Stromal cell of bone marrow (primary cell): ENCODE results near the gene ADGRE2.
"Not testable (repeated sequence)": the region's sequence is repeated elsewhere in the genome, so short reads cannot be mapped to it uniquely, and the experiment has no call there.

ENCODE experiments used
- DNase-seq: peaks from one replicate; pipeline ENCODE4 v3.0.0-alpha.2; 2012; ENCODE audit warnings: low read depth

The ADGRE2 gene

DNA sequence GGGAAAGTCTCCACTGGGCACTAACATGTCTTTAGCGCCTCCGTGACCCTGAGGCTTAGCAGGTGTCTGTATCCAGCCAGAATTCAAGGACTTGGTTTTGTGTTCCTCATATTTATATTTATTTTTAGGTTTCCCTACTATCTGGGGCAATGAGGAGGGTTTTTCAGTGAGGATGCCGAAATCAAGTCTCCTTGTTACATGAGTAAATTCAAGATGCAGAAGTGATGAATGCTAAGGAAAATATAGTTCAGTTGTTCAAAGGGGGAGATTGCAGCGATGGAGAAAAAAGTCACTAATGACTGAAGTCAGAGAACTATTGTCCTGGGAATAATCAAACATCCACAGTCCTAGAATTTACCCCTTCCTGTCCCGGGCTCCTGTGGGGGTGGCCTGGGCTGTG is 791 bp upstream of the ADGRE2 start:
- DNase-seq = no peak

DNA sequence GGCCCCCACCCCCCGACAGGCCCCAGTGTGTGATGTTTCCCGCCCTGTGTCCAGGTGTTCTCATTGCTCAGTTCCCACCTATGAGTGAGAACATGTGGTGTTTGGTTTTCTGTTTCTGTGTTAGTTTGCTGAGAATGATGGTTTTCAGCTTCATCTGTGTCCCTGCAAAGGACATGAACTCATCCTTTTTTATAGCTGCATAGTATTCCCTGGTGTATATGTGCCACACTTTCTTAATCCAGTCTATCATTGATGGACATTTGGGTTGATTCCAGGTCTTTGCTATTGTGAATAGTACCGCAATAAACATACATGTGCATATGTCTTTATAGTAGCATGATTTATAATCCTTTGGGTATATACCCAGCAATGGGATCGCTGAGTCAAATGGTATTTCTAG is 715 bp downstream of the ADGRE2 start:
- not testable (repeated sequence) for DNase-seq

DNA sequence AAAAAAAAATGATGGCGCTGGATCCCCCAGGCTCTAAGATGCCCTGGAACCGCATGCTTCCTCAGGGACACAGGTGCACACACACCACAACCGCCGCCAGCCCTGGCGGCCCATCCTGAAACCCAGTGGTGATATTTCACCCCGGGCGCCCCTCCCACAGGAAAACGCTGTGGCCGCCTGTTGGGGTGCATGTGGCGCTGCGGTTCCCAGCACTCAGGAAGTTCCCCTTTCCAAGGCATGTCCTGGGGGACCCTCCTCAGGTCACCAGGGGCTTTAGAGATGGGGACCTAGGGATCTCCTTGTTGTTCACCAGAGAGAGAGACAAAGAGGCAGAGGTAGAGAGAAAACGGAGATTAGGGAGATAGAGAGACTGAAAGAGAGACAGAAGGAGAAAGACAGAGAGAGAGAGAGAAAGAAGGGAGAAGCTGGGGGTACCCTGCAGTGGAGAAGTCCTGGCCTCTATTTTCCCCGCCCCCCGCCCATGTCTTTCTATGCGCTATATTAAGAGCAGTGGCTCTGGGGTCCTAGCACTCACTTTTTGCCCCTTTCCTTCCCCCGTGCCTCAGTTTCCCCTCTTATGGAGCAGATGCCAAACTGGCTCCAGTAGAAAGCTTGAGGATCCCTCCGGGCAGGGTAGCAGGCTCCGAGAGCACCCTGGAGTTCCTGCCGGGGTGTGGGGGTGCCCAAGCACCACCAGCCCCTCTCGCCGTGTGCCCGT is 2.3 kb downstream of the ADGRE2 start:
- no peak for DNase-seq

DNA sequence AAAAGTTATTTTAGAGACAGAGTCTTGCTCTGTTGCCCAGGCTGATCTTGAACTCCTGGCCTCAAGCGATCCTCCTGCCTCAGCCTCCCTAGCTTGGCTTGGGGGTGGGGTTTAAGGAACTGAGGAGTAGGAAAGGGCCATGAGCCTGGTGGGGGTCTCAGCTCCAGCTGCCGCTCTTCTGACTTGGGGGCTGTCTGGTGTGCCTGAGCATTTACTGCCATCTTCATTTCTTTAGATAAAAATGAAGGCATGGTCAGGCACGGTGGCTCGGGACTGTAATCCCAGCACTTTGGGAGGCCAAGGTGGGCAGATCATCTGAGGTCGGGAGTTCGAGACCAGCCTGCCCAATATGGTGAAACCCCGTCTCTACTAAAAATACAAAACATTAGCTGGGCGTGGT is 3.0 kb downstream of the ADGRE2 start:
- DNase-seq = not testable (repeated sequence)

DNA sequence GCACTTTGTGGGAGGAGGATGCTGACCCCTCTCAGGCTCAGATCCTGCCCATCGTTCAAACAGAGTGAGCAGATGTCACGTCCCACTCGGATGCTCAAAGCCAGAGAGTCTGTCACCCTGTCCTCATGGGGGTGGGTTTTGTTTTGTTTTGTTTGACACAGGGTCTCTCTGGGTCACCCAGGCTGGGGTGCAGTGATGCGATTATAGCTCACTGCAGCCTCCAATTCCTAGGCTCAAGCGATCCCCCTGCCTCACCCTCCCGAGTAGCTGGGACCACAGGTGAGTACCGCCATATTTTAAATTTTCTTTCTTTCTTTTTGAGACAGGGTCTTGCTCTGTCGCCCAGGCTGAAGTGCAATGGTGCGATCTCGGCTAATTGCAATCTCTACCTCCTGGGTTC is 4.0 kb downstream of the ADGRE2 start:
- DNase-seq = no peak

DNA sequence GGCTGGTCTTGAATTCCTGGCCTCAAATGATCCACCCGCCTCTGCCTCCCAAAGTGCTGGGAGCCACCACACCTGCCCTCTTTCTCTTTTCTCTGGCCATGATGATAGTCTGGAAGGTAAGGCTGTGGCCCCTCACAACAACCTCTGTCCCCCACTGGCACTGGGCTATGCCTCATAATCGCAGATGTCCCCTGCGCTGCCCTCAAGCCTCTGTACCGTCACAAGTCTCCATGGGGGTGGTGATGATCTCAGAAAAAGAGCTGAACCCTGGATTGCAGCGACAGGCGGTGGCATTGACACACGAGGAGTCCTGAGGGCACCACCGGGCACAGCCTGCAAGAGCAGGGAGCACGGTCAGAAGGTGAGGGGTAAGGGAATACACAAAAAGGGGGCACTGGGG is 4.6 kb downstream of the ADGRE2 start:
- not testable (repeated sequence) for DNase-seq

DNA sequence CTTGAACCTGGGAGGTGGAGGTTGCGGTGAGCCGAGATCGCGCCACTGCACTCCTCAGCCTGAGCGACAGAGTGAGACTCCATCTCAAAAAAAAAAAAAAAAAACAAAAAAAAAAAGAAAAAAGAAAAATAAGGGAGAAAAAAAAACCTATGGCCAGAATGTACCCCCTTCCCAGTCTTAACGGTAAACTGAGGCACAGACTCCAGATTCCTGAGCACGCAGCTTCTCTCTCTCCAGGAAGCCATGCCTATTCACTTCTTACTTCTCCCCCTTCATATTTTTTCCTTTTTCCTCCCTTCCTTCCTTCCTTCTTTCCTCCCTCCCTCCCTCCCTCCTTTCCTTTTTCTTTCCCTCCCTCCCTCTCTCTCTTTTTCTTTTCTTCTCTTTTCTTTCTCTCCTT is 5.4 kb downstream of the ADGRE2 start:
- no peak for DNase-seq

DNA sequence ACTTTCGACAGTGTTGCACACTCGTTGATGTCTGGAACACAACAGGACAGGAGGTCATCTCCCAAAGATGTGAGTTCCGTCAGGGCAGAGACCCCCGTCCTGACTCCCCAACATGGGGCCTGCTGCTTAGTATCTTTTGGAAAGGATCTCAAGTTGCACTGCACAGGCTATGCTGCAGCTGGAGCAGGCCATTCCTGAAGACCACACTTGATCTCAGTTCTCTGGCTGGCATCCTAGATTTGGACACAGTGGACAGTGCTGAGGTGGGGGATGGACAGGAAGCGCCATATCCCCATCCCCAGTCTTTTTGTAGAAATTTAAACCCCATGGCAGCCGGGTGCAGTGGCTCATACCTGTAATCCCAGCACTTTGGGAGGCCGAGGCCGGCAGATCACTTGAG is 5.9 kb downstream of the ADGRE2 start:
- DNase-seq = no peak

DNA sequence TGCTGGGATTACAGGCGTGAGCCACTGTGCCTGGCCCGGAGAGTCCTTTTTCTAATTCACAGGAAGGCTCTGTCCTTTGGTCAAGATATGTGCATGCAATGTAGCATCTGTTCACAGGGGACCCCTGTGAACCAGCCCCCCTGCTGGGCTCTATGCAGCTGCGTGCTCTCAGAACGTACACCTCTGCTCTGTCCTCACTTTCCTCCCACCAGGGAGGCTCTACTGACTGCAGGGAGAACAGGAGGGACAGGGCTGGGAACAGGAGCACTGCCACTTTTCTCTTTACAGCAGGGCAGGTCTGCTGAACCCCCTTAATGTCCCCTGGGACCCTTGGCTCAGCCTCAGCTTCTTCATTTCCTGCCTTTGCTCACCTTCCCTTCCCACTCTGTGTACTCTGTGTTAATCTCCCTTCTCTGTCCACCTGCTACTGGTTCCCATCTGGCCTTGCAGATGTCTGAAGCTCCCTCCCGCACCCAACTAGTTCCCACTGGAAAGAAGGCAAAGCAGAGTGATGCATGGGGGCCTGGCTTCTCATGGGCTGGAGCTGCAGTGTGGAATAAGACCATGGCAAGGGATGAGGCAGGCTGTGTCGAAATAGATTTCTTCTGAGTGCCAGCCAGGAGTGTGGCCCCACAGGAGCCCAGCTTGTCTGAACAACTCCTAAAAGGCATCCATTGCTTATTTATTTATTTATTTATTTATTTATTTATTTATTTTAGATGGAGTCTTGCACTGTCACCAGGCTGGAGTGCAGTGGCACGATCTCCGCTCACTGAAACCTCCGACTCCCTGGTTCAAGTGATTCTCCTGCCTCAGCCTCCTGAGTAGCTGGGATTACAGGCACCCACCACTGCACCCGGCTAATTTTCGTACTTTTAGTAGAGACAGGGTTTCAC is 7.2 kb downstream of the ADGRE2 start:
- no peak for DNase-seq

DNA sequence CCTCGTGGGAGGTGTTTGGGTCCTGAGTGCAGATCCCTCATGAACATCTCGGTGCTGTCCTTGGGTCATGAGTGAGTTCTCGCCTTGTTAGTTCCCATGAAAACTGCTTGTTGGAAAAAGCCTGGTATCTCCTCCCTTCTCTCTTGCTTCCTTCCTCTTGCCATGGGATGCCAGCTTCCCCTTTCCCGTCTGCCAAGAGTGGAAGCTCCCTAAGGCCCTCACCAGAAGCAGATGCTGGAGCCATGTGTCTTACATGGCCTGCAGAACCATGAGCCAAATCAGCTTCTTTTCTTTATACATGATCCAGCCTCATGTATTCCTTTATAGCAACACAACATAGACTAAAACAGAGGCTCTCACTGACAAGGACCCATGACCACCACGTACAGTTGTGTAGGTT is 8.2 kb downstream of the ADGRE2 start:
- DNase-seq = no peak

DNA sequence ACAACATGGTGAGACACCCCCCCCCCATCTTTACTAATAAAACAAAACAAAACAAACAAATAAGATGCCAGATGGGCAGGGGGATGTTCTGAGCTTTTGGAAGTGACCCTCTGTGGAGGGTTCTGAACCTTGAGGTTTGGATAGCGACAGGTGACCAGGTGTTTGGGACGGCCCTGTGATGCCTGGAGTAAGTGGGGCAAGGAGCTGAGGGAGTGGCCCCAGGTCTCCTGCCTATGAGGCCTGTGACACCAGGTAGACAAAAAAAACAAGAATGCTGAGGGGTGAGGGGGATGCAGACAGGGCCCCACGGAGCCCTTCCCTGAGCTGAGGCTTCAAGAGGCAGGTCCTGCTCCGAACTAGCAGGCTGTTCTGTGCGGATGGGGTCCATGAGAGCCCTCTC is 9.2 kb downstream of the ADGRE2 start:
- no peak for DNase-seq

DNA sequence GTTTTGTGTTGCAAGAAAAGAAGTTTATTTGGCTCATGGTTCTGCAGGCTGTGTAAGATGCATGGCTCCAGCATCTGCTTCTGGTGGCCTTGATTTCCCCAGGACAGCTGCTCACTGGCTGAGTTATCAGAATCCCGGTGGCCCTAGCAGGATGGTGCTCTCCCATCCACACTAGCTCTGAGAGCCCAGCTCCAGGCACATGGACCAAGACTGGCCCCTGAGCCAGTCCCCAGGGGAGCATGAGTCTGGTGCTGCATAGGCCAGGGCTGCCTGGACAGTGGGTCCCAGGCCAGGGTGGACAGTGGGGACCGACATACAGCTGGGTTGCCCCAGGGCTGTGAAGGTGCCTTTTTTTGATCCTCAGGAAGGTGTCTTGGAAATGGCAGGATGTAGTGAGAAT is 10.4 kb downstream of the ADGRE2 start:
- DNase-seq = no peak

DNA sequence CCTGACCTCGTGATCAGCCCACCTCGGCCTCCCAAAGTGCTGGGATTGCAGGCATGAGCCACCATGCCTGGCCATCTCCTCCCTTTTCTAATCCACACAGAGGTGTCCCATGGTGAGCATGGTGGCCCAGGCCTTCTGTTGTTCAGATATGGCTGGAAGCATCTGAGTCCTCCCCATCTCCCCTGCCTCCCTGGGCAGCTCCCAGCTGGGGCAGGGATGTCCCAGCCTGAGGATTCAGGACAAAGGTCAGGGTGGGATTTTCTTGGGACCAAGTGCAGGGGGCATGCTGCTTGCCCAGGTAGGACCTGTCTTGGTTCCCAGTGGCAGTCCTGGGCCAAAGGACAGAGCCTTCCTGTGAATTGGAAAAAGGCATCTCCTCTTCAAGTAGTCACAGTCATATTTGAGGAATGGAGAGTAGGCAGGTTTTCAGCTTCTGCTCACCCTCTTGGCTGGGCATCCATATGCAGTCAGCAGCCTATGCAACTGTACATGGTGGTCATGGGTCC is 10.8 kb downstream of the ADGRE2 start:
- no peak for DNase-seq

DNA sequence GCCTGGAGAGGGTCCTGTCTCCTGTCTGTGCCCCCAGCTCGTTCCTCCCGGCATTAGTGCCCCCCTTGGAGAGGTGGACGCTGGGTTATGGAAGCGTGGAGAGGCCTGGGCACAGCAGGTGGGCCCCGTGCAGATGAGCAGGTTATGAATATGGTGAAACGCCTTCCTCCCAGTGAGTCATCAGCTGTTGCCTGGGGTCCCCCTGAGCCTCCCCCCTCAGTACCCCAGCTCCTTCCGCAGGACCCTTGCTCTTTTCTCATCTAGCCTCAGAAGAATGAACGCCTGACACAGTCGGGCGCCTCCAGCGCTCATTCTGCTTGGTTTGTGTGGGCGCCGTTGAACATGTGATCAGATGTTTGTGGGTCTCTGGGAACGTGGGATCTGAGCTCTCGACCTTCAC is 12.5 kb downstream of the ADGRE2 start:
- not testable (repeated sequence) for DNase-seq

DNA sequence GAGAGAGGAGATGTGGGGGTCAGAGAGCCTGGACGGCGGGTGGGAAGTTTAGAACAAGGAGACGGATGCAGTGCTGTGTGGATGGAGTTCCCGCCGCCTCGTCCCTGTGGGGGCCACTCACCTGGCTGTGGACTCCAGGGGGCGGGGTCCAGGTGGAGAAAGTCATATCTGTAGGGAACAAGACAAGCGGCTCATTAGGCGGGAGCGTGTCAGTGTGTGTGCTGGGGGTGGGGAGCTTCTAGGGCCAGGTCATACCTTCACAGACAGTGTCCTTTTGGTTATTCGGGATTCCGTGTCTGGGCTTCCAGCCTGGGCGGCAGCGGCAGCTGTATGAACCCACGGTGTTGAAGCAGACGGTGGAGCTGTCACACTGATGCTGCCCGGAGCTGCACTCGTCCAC is 13.0 kb downstream of the ADGRE2 start:
- DNase-seq = not testable (repeated sequence)

DNA sequence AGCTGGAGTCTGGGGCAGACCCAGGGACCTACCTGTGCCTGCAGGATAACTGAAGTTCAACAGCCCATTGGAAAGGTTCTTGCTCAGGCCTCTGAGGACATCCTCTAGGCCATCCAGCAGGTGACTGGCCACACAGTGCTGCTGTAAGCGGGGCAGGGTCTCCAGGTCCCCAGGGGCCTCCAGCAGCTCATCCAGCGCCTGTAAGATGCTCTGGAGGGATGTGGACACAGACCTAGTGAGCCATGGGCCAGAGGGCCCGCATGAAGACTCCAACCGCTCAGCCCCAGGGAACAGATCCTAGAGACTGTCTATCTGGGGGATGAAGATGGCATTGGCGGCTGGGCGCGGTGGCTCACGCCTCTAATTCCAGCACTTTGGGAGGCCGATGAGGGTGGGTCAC is 14.0 kb downstream of the ADGRE2 start:
- DNase-seq = no peak

DNA sequence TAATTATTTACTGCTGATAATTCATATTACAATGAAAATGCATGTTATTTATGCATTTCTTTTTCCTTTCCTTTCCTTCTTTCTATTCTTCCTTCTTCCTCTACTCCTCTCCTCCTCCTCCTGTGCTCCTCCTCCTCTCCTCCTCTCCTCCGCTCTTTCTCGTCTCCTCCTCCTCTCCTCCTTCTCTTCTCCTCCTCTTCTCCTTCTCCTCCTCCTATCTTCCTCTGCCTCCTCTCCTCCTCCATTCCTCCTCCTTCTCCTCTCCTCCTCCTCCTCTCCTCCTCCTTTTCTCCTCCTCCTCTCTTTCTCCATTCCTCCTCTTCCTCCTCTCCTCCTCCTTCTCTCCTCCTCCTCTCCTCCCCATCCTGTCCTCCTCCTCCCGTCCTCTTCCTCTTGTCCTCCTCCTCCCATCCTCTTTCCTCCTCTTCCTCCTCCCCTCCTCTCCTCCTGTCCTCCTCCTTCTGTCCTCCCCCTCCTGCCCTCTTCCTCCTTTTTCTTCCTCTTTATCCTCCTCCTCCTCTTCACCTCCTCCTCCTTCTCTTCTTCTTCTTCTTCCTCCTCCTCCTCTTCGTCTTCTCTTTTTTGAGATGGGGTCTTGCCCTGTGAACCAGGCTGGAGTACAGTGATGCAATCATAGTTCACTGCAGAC is 14.7 kb downstream of the ADGRE2 start:
- DNase-seq = no peak

DNA sequence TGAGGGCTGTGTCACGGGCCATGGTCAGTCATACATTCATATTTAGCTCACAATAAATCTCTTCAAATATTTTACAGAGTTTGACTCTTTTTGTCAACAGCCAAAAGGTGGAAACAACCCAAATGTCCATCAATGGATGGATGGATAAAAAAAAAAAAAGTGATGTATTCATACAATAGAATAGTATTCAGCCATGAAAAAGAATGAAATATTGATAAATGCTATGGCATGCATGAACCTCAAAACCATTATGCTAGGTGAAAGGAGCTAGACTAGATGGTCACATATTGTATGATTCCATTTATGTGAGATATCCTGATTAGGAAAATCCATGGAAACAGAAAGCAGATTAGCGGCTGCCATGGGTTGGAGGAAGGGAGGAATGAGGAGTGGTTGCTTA is 16.2 kb downstream of the ADGRE2 start:
- no peak for DNase-seq

DNA sequence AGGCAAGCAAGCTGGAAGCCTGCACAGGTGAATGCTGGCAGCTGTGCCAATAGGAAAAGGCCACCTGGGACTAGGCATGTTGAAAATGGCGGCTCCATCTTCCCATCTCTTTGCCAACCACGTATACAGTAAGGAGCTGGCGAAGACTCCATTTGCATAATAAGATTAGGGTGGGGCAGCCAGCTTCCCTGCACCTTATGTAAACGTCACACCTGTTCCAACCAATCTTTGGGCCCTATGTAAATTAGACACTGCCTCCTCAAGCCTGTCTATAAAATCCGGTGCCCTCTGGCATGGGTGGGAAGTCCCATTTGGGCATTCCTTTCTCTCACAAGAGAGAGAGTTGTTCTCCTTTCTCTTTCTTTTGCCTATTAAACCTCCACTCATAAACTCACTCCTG is 16.8 kb downstream of the ADGRE2 start:
- DNase-seq = no peak

DNA sequence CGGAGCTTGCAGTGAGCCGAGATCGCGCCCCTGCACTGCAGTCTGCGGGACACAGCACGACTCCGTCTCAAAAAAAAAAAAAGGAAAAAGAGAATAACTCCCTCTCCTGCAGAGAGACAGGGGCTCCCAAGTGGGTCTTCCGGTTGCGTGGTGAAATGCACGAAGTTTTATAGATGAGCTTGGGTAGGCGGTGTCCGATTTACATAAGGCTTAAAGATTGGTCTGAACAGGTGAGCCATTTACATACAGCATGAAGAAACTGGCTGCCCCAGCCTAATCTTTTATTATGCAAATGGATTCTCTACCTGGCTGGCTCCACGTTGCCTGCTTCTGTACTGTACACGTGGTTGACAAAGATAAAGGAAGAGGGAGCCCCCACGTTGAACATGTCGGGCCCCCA is 19.5 kb downstream of the ADGRE2 start:
- DNase-seq = no peak

DNA sequence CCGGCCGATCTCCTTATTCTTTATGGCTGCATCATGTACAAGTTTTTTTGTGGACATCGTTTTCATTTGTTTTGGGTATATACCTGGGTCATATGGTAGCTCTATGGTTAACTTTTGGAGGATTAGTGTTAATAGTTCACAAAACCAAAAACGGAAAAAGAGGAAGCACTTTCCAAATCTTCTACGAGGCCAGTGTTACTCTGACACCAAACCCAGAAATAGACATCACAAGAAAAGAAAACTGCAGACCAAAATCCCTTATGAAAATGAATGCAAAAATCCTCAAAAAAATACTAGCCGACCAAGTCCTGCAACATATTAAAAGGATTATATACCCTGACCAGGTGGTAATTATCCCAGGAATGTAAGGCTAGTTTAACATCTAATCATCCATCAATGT is 29.8 kb downstream of the ADGRE2 start:
- no peak for DNase-seq

DNA sequence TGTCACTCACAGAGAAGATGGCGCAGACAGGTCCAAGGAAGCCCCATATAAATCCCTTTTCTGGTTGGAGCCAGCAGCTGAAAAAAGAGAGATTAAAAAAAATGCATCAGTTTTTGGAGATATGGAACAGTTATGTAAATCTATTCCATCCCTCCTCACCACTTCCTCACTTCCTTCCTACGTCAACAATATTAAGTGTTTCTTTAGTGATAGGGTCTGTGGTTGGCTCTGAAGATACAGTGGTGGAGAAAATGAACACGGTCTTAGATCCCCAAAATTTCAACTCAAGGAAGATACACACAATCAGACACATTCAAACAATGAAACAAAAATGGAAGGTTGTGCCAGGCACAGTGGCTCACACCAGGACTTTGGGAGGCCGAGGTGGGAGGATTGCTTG is 31.5 kb downstream of the ADGRE2 start:
- DNase-seq = no peak

DNA sequence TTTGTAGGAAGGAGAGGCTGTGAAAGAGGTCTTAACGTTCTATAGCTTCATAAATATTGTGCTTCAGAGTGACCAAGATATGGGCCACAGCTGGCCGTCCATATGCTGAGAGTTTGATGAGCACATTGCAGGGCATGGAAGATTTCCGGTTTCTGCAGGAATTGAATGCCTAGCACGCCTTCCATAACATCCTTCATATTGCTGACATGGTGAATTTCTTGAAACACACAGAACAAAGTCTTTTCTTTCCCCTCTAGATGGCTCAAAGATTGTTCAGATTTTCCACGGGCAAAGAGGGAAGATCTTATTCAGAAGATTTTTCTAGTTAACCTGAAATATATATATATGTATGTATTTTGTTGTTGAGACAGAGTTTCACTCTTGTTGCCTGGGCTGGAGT is 42.4 kb downstream of the ADGRE2 start:
- DNase-seq = no peak
